NCI-H69 (cell line): Measurements from ENCODE around the gene ABR.
"Not testable (repeated sequence)": the region's sequence is repeated elsewhere in the genome, so short reads cannot be mapped to it uniquely, and the experiment has no call there.

Experiments
- DNase-seq: peaks from one replicate; lab custom pipeline; 2025; lab: John Stamatoyannopoulos, UW

Gene ABR

GRCh38 chr17:1095090-1095852 lies 84.5 kb downstream of the ABR start:
- DNase-seq = no peak

DNA sequence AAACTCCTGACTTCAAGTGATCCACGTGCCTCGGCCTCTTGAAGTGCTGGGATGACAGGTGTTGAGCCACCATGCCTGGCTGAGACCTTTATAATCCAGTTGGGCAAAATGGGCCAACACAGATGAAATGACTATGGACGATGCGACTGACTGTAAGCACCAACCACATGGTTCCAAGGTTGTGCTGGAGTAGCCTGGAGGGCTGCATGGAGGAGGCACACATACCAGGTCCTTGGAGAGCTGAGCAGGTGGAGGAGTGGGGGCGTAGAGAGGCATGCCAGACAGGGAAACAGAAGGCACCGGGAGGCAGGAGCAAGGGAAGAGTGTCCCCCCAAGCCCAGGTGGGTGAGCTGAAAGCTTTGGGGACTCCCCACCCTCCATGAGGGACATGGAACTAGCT lies 85.2 kb downstream of the ABR start:
- DNase-seq = no peak

GRCh38 chr17:1091900-1092299 lies 87.9 kb downstream of the ABR start:
- DNase-seq = no peak

GRCh38 chr17:1091190-1091534 lies 88.6 kb downstream of the ABR start:
- DNase-seq = no peak

GRCh38 chr17:1090465-1091189 lies 89.2 kb downstream of the ABR start:
- DNase-seq = no peak

DNA sequence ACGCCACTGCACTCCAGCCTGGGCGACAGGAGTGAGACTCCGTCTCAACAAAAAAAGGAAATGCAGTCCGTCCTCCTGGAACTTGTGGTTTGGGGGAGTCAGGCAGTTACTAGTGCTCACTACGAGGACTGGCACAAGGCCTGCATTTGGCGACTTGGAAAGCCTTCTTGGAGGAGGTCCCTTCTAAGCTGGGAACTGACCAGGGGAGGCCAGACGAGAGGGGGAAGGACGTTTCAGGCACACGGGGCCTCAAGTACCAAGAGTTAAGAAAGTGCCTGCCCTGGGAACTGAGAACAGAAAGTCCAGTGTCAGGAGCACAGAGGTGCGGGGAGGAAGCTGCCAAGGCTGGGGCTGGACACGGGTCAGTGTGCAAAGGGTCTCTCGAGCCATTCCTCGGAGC lies 89.9 kb downstream of the ABR start:
- DNase-seq = no peak

DNA sequence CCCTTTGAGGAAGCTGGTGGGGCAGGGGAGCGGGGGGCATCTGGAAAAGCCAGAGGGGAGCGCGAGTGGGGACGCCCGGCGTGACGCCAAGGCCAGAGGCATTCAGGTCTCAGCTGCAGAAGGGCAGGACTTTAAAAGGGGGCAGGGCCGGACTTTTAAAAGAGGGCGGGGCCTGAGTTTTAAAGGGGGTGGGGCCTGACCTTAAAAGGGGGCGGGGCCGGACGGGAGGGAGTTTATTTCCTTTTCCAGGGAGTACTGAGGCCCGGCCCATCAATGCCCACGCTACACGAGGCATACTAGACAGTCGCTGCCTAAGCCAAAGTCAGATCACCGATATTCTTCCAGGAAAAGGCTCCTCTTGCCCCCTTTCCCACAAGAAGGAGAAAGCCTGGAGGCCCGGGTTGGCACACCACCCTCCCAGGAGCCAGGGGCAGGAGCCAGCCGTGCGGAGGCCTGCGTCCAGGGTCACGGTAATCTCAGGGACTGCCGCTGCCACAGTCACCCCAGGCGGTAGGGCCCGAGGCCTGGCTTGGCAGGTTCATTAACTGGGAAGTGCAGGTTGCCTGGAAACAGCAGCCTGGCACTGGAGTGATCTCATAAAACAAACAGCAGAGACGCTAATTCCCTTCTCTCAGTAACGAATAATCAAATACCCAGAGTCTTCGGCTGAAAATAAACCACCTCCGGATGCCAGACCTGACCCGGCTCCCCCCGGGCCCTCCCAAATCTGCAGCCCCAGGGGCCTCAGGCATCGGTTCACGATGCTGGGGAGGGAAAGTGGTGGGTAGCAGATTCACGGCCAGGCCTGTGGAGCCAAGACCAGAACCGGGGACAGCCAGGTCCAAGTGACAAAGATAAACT lies 92.2 kb downstream of the ABR start:
- DNase-seq = peak; percentile 92

GRCh38 chr17:1083451-1084187 lies 96.2 kb downstream of the ABR start:
- peak; percentile 6 for DNase-seq

GRCh38 chr17:1082579-1082978 lies 97.2 kb downstream of the ABR start:
- no peak for DNase-seq

- peak; percentile 86 for DNase-seq
Measured at GRCh38 chr17:1078831-1079561, 100.8 kb downstream of the ABR start.

DNA sequence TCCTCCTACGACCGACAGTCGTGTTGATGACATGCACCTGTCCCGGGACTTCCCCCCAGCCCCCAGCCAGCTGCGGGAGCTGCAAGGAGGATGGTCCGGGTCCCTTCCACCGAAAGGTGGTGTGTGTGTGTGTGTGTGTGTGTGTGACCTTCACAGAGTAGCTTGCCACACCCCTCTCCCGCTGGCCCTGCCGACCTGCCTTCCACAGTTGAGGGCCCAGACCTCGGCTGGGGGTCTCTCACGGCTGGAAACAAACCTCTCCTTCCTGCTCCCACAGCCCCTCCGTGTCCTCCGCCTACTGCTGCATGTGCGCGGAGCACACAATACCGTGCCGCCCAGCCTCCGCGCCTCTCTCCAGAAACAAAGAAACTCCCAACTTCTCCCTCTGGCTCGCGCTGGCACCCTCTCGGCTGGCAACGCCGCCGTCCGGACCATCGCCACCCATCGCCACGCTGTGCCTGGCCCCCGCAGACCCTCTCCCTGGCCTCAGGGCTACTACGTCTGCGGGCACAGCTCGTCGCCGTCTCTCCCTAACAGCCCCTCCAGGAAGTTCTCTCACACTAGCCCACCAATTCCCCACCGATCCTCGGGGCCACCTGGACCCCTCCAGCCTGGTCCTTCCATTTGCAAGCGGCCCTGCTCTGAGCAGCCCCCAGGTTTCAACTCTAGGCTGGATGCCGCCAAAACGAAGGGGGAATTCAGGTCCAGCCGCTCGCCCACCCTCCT lies 101.6 kb downstream of the ABR start:
- DNase-seq = peak; percentile 36

- peak; percentile 30 for DNase-seq
Measured at GRCh38 chr17:1077581-1077985, 102.2 kb downstream of the ABR start.

GRCh38 chr17:1076982-1077302 lies 102.8 kb downstream of the ABR start:
- DNase-seq = no peak

DNA sequence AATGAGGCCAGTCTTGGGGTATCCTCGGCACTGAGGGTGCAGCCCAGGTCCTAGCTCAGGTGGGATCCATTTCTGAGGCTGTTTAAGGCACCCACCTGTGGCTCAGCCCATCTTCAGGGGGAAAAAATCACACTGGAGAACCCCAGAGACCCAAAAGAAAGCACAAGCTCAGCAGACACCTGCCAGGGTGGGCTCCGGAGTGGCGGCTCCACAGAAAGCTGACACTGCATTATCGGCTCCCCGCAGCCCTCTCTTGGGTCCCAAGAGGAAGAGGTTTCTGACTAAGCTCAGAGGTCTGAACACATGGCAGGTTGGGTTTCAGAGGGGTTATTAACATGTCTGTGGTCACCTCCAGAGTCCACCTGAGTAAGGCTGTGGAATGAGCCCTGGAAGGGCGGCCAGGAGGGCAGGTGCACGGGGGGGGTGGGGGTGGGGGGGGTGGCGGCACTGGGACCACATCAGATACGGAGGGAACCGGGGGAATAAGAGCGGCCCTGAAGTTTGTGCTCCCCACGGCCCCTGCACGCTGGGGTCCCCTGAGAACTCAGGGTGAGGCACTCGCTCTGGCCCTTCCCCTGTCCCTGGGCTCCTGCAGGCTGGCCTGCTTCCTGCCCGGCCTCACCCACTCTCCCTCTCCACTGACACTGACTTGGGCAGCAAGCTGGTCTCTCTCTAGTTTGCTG lies 103.3 kb downstream of the ABR start:
- DNase-seq = no peak

GRCh38 chr17:1074886-1075605 lies 104.7 kb downstream of the ABR start:
- DNase-seq = peak; percentile 12

DNA sequence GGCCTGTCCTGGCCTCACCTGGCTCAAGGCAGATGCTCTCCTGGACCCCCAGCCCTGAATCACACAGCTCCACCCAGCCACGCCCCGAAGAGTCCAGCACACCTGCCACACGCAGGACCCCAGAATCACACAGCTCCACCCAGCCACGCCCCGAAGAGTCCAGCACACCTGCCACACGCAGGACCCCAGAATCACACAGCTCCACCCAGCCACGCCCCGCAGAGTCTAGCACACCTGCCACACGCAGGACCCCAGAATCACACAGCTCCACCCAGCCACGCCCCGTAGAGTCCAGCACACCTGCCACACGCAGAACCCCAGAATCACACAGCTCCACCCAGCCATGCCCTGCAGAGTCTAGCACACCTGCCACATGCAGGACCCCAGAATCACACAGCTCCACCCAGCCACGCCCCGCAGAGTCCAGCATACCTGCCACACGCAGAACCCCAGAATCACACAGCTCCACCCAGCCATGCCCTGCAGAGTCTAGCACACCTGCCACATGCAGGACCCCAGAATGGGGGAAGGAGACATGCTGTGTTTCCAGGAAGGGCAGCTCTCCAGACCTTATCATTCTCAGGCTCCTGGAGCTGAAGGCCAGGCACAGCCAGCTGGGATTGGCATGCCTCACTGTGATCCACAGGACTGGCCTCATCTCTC lies 105.7 kb downstream of the ABR start:
- not testable (repeated sequence) for DNase-seq

- DNase-seq = peak; percentile 59
Measured at GRCh38 chr17:1073241-1073962, 106.4 kb downstream of the ABR start.

- no peak for DNase-seq
Measured at GRCh38 chr17:1072551-1072961, 107.2 kb downstream of the ABR start.
